ENCODE measurements around the gene ZNF853.

ZNF853 gene

GRCh38 chr7:6647080-6647479 is 31.7 kb downstream of the ZNF853 start:
- TF ChIP-seq CTCF (conservative IDR thresholded peaks at IDR 0.05), result no peak
- no peak overlapping the region for H3K27ac ChIP-seq

GRCh38 chr7:6647541-6647940 is 32.1 kb downstream of the ZNF853 start:
- TF ChIP-seq CTCF (conservative IDR thresholded peaks at IDR 0.05), result no peak

GRCh38 chr7:6648066-6648814 is 32.8 kb downstream of the ZNF853 start:
- TF ChIP-seq CTCF (conservative IDR thresholded peaks at IDR 0.05), result no peak
- H3K27ac ChIP-seq, result no peak overlapping the region

More at GRCh38 chr7:6647541-6647940, 32.1 kb downstream of the ZNF853 start:
- H3K27ac ChIP-seq, result no peak overlapping the region

GRCh38 chr7:6648815-6649104 is 33.4 kb downstream of the ZNF853 start:
- H3K27ac ChIP-seq, result no peak overlapping the region
- TF ChIP-seq CTCF (conservative IDR thresholded peaks at IDR 0.05), result no peak

- TF ChIP-seq CTCF (conservative IDR thresholded peaks at IDR 0.05), result no peak
- no peak overlapping the region for H3K27ac ChIP-seq
Observed at GRCh38 chr7:6649241-6649961, 34.0 kb downstream of the ZNF853 start.

- TF ChIP-seq CTCF (conservative IDR thresholded peaks at IDR 0.05), result no peak
Observed at GRCh38 chr7:6650086-6650485, 34.7 kb downstream of the ZNF853 start.

GRCh38 chr7:6650521-6651011 is 35.2 kb downstream of the ZNF853 start:
- H3K27ac ChIP-seq, result no peak overlapping the region
- no peak for TF ChIP-seq CTCF (conservative IDR thresholded peaks at IDR 0.05)

More at GRCh38 chr7:6650086-6650485, 34.7 kb downstream of the ZNF853 start:
- H3K27ac ChIP-seq, result no peak overlapping the region
